CD4-positive, alpha-beta T cell (primary cell): Measurements from ENCODE around the gene FNIP1. TPM values are rescaled to one million over a fixed set of nuclear protein-coding genes. Genes with fewer than 3 reads are reported as not detected.

Source experiments
- ATAC-seq: fragments of 200-7000 bp; cut with Tn5 transposase; one replicate; pipeline ENCODE4 v1.10.0; 2022; ENCODE audit warnings: mild to moderate bottlenecking; ENCODE audit not compliant: poor library complexity
- CTCF ChIA-PET: fragments of 350-600 bp; sonication (Branson Sonifier 250); formaldehyde crosslinking; loops from one replicate; lab custom pipeline; 2021; ENCODE audit warnings: antibody characterized with exemption, inconsistent platforms; lab: Charles Lee
- POLR2A ChIA-PET: fragments of 350-600 bp; sonication (Branson Sonifier 250); formaldehyde crosslinking; loops from one replicate; lab custom pipeline; 2021; ENCODE audit warnings: antibody characterized with exemption, inconsistent platforms; lab: Charles Lee
- DNase-seq, 14 experiments: peaks; one replicate each; pipeline ENCODE4 v3.0.0-alpha.2; 2013 to 2020; ENCODE audit warnings: mixed read lengths in 2 of 14
- H3K27ac ChIP-seq, 2 donors: one replicate each; pipeline versions ENCODE4 v1.5.1 to v1.7.0; 2013; ENCODE audit warnings: low read length in 2 of 2, low read depth in 1 of 2, mild to moderate bottlenecking in 1 of 2
- H3K27me3 ChIP-seq, 2 experiments: 1 replicate in 1 of 2; 2 replicates in 1 of 2; pipeline versions ENCODE4 v1.6.1 to v1.7.0; 2013; ENCODE audit warnings: low read length in 2 of 2, control low read depth in 1 of 2, mild to moderate bottlenecking in 1 of 2, moderate library complexity in 1 of 2; ENCODE audit not compliant: insufficient read depth in 2 of 2, control insufficient read depth in 1 of 2
- H3K36me3 ChIP-seq: one replicate; pipeline ENCODE4 v1.6.1; 2013; ENCODE audit warnings: low read length, control low read depth; ENCODE audit not compliant: insufficient read depth
- H3K4me1 ChIP-seq: one replicate; pipeline ENCODE4 v1.6.1; 2013; ENCODE audit warnings: low read length, control low read depth; ENCODE audit not compliant: insufficient read depth
- H3K4me3 ChIP-seq: one replicate; pipeline ENCODE4 v1.5.1; 2013; ENCODE audit warnings: mild to moderate bottlenecking, low read length, moderate library complexity
- H3K9me3 ChIP-seq, 2 experiments: 1 replicate in 1 of 2; 2 replicates in 1 of 2; pipeline versions ENCODE4 v1.6.1 to v1.7.0; 2013; ENCODE audit warnings: low read length in 2 of 2, mild to moderate bottlenecking in 2 of 2, control low read depth in 1 of 2, moderate library complexity in 1 of 2; ENCODE audit not compliant: control insufficient read depth in 1 of 2, insufficient read depth in 1 of 2
- H3K27ac Mint-ChIP-seq: one replicate; pipeline ENCODE4 v1.8.0; 2020; ENCODE audit warnings: mixed read lengths
- H3K27me3 Mint-ChIP-seq: one replicate; pipeline ENCODE4 v1.8.0; 2021; ENCODE audit warnings: mixed read lengths
- H3K36me3 Mint-ChIP-seq: one replicate; pipeline ENCODE4 v1.8.0; 2021; ENCODE audit warnings: low read depth, mixed read lengths
- H3K4me1 Mint-ChIP-seq: one replicate; pipeline ENCODE4 v1.8.0; 2021; ENCODE audit warnings: low read depth, mixed read lengths
- H3K4me3 Mint-ChIP-seq: one replicate; pipeline ENCODE4 v1.8.0; 2020; ENCODE audit warnings: mild to moderate bottlenecking, mixed read lengths
- H3K9me3 Mint-ChIP-seq: one replicate; pipeline ENCODE4 v1.8.0; 2020; ENCODE audit warnings: mixed read lengths
- CTCF ChIP-seq: fragments of 200-600 bp; IDR thresholded peaks from one replicate; pipeline ENCODE4 v1.8.0; 2022; ENCODE audit warnings: antibody characterized with exemption, mild to moderate bottlenecking
- intact Hi-C, 2 experiments: fragments of 100-400 bp; cut with DNase I in 1 of 2; cut with micrococcal nuclease in 1 of 2; formaldehyde crosslinking; loops; one replicate each; pipeline versions ENCODE4 v1.15.1 to v1.9.0; 2023 to 2025; cut with DNase I, micrococcal nuclease
- total RNA-seq, 174 experiments: library from RNA in 2 of 174; stranded (reverse) in 2 of 174; gene quantifications; one replicate each; pipeline ENCODE4 v1.2.3 and lab custom pipeline; 2021 to 2026

The FNIP1 gene
- total RNA-seq, 2 experiments from 2014 or later, result 34.5 to 34.7 TPM

- H3K36me3 ChIP-seq, result peaks cover 10% of the 10 kb centered on the region
- ChIA-PET CTCF (interaction anchor here (1.2 to 2.0 kb wide), 3 partner anchors 9 to 50 kb away, joined by 4 to 5 read pairs (median 4); no protein-coding TSS in a partner anchor), POLR2A (interaction anchor here (1.0 to 1.5 kb wide), 6 partner anchors 8 to 156 kb away, joined by 3 to 7 read pairs (median 3); partner anchors contain the start of gene FNIP1)
- H3K9me3 ChIP-seq, result no peaks in the 10 kb centered on the region
- Mint-ChIP-seq H3K4me3 (peak overlapping the region; percentile 65), H3K27me3 (no peaks in the 10 kb centered on the region), H3K4me1 (peaks cover 54% of the 10 kb centered on the region), H3K27ac (peak overlapping the region; percentile 93), H3K36me3 (peaks cover 27% of the 10 kb centered on the region), H3K9me3 (no peaks in the 10 kb centered on the region)
- peaks cover 8% of the 10 kb centered on the region for H3K4me1 ChIP-seq
- intact Hi-C loops, result no loop called here
- H3K4me3 ChIP-seq, result no peak overlapping the region
- TF ChIP-seq CTCF, result no peak
- peak in 12 of 14 experiments; percentile 14 to 66 (median 44) for DNase-seq
- H3K27ac ChIP-seq, result peak overlapping the region; percentile 38 to 65
- no peaks in the 10 kb centered on the region for H3K27me3 ChIP-seq
- ATAC-seq, result peak; percentile 76
These were observed 156.6 kb downstream of the FNIP1 start for GRCh38 chr5:131640043-131640856.

- intact Hi-C loops, result loop anchor here (5.0 kb wide), 3 partner anchors 43 to 472 kb away; partner anchors contain the start of gene HINT1 (in 1 of the 2)
- no peak overlapping the region for H3K4me3 Mint-ChIP-seq
- no peak for TF ChIP-seq CTCF
- Histone ChIP-seq H3K27ac (no peak overlapping the region), H3K27me3 (no peaks in the 10 kb centered on the region), H3K4me1 (peaks cover 8% of the 10 kb centered on the region), H3K9me3 (no peaks in the 10 kb centered on the region), H3K36me3 (peaks cover 3% of the 10 kb centered on the region), H3K4me3 (no peak overlapping the region)
- no peak for DNase-seq
- H3K36me3 Mint-ChIP-seq, result peaks cover 27% of the 10 kb centered on the region
- peaks cover 63% of the 10 kb centered on the region for H3K4me1 Mint-ChIP-seq
- ChIA-PET CTCF (interaction anchor here (1.9 to 2.0 kb wide), 2 partner anchors 11 to 12 kb away, joined by 4 to 5 read pairs; no protein-coding TSS in a partner anchor), POLR2A (interaction anchor here (0.9 to 1.1 kb wide), 3 partner anchors 11 to 362 kb away, joined by 3 read pairs; no protein-coding TSS in a partner anchor)
- no peaks in the 10 kb centered on the region for H3K9me3 Mint-ChIP-seq
- H3K27me3 Mint-ChIP-seq, result no peaks in the 10 kb centered on the region
- peak overlapping the region; percentile 93 for H3K27ac Mint-ChIP-seq
- no peak for ATAC-seq
These were observed 157.7 kb downstream of the FNIP1 start for GRCh38 chr5:131639148-131639547.

GRCh38 chr5:131637694-131638093, 159.1 kb downstream of the FNIP1 start:
- Mint-ChIP-seq H3K27me3 (no peaks in the 10 kb centered on the region), H3K4me3 (no peak overlapping the region), H3K27ac (peak overlapping the region; percentile 93), H3K36me3 (peaks cover 25% of the 10 kb centered on the region), H3K9me3 (no peaks in the 10 kb centered on the region), H3K4me1 (peaks cover 69% of the 10 kb centered on the region)
- TF ChIP-seq CTCF, result no peak
- Histone ChIP-seq H3K4me1 (peaks cover 17% of the 10 kb centered on the region), H3K36me3 (peaks cover 2% of the 10 kb centered on the region), H3K4me3 (no peak overlapping the region), H3K27ac (no peak overlapping the region), H3K27me3 (no peaks in the 10 kb centered on the region), H3K9me3 (no peaks in the 10 kb centered on the region)
- POLR2A ChIA-PET, result no interaction called here
- CTCF ChIA-PET, result interaction anchor here (1.2 kb wide), 1 partner anchor 861 kb away, joined by 6 read pairs; no protein-coding TSS in a partner anchor
- intact Hi-C loops, result loop anchor here (5.0 kb wide), 3 partner anchors 45 to 470 kb away; partner anchors contain the start of gene HINT1 (in 1 of the 2)
- DNase-seq, result no peak
- no peak for ATAC-seq
